OCI-LY3 (cell line): ENCODE data around the gene HNRNPA3.

Experiments used
- CTCF ChIP-seq: fragments of 200-600, 300-600 bp; sonication (generic); IDR thresholded peaks from 2 replicates; pipeline ENCODE4 v1.5.1; 2014; ENCODE audit warnings: antibody characterized with exemption, low read length, low read depth
- EZH2phosphoT487 ChIP-seq: fragments of 200-600 bp; shearing (Covaris generic); IDR thresholded peaks from 2 replicates; pipeline ENCODE4 v1.6.1; 2018; ENCODE audit warnings: antibody characterized with exemption, mixed run types, low read depth

- TF ChIP-seq CTCF, result no peak
- no peak for TF ChIP-seq EZH2phosphoT487
Measured at GRCh38 chr2:177268187-177268871, 55.7 kb downstream of the HNRNPA3 start.
